ENCODE measurements around the gene PTCH1. TPM values are rescaled to one million over a fixed set of nuclear protein-coding genes. Genes with fewer than 3 reads are reported as not detected.

The PTCH1 gene
- total and polyA plus RNA-seq, 4 donors = 3.1 to 31.1 (median 12.1) TPM

GRCh38 chr9:95508968-95509850, 7.6 kb downstream of the PTCH1 start:
- H3K4me3 ChIP-seq = peak overlapping the region; percentile 83
- TF ChIP-seq CTCF (IDR thresholded peaks at IDR 0.05; ENCODE audit: control extremely low read depth, extremely low read depth) = no peak
- peaks cover 6 to 42% (median 13%) of the 10 kb centered on the region in 5 donors for H3K4me1 ChIP-seq (ENCODE audit: control insufficient read depth in 5 of 5, insufficient read depth in 5 of 5, low read length in 5 of 5)
- peak; percentile 99 for DNase-seq
- no peaks in the 10 kb centered on the region for H3K27me3 ChIP-seq (ENCODE audit: control insufficient read depth in 3 of 3, insufficient read depth in 3 of 3, low read length in 2 of 3)
- peak overlapping the region; percentile 82 to 95 for H3K27ac ChIP-seq (ENCODE audit: low read depth in 1 of 2, low read length in 1 of 2)
- H3K9ac ChIP-seq (ENCODE audit: insufficient read depth in 1 of 2, low read length in 2 of 2) = peak overlapping the region; percentile 71 to 99
- WGBS, 2 donors = 0 to 1% methylated on average over 47 to 48 of the region's 48 CpGs
- peaks cover 0 to 30% (median 2%) of the 10 kb centered on the region in 4 donors for H3K36me3 ChIP-seq (ENCODE audit: control insufficient read depth in 4 of 4, insufficient read depth in 4 of 4, low read length in 4 of 4)
- H3K9me3 ChIP-seq (ENCODE audit: control insufficient read depth in 4 of 4, insufficient read depth in 3 of 4, low read length in 3 of 4) = no peaks in the 10 kb centered on the region
- peak; percentile 23 for ATAC-seq (ENCODE audit: insufficient read depth, low FRiP score)

DNA sequence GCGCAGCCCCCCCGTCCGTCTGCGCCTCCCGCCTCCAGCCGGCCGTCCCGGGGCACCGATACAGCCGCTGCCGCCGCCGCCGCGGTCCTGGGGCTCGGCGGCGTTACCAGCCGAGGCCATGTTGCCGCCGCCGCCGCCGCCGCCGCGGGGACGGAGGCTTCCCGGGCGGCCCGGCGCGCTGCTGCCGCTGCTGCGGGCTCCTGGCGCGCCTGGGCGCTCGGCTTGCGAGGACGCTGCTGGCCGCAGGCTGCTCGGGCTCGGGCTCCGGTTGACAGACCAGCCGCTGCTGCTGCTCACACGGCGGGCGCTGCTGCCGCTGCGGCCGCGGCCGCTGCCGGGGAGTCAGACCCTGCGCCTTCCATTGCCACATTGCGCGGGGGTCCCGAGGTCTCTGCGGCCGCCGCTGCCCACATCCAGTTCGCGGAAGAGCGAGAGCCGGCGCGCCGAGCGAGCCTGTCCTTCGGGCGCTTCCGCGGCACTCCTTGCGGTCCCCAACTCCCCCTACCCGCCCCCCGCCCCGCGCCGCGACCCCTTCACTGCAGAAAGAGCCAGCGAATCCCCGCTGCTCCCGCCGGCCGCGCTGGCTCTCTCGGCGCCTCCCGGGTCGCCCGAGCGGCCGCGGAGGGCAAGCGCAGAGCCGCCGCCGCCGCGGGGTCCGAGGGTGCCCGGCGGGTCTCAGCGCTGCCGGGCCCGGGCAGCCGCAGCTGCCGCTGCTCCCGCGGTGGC, 8.4 kb downstream of the PTCH1 start:
- TF ChIP-seq CTCF (IDR thresholded peaks at IDR 0.05; ENCODE audit: control extremely low read depth, extremely low read depth) = no peak
- no peak for ATAC-seq (ENCODE audit: insufficient read depth, low FRiP score)
- Histone ChIP-seq H3K27ac (ENCODE audit: low read depth in 1 of 2, low read length in 1 of 2) (peak overlapping the region; percentile 83 to 95), H3K27me3 (ENCODE audit: control insufficient read depth in 3 of 3, insufficient read depth in 3 of 3, low read length in 2 of 3) (no peaks in the 10 kb centered on the region), H3K9ac (ENCODE audit: insufficient read depth in 1 of 2, low read length in 2 of 2) (peak overlapping the region; percentile 90 to 92), H3K36me3 (ENCODE audit: control insufficient read depth in 4 of 4, insufficient read depth in 4 of 4, low read length in 4 of 4) (peaks cover 0 to 32% (median 3%) of the 10 kb centered on the region in 4 donors), H3K4me1 (ENCODE audit: control insufficient read depth in 5 of 5, insufficient read depth in 5 of 5, low read length in 5 of 5) (peaks cover 6 to 40% (median 13%) of the 10 kb centered on the region in 5 donors), H3K9me3 (ENCODE audit: control insufficient read depth in 4 of 4, insufficient read depth in 3 of 4, low read length in 3 of 4) (no peaks in the 10 kb centered on the region), H3K4me3 (peak overlapping the region; percentile 83)
- peak in 1 of 3 donors; percentile 33 for DNase-seq
- 1% methylated on average over 66 to 111 of the region's 111 CpGs for WGBS, 2 donors

DNA sequence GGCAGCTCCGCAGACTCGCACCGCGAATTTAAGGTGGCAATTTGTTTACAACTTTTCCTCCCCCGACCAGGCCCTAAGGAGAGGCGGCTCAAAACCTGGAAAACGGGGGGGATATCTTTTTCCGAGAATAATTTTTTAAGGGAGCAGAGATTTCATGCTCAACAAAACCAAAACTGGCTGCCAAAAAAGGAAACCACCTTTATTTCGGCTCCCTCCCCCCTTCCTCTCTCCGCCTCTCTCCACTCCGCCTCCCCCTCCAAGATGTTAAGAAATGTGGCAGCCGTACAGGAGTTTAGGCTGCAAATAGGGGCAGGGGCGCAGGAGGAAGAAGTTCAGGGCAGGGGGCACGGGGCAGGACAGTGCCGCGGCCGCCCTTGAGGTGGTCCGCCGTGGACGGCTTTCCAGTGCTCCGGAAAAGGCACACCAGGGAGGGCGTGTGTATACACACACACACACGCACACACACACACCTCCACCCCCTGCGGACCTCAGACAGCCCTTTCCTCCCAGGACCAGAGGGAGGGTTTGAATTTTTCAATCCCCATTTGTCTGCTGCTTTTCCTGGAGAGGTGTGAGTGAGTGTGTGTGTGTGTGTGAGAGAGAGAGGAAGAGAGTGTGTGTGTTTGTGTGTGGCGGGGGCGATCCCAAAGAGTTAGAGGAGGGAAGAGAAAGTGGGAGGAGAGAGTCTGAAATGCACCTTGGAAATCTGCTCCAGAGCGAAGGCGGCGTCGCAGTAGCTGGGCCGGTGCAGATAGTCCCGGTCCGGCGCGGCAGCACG, 9.1 kb downstream of the PTCH1 start:
- no peak for TF ChIP-seq CTCF (IDR thresholded peaks at IDR 0.05; ENCODE audit: control extremely low read depth, extremely low read depth)
- H3K9ac ChIP-seq (ENCODE audit: insufficient read depth in 1 of 2, low read length in 2 of 2) = peak overlapping the region; percentile 90 to 92
- WGBS, 2 donors = 0 to 1% methylated on average over 34 to 36 of the region's 36 CpGs
- DNase-seq = peak; percentile 68 to 84 (median 77)
- H3K27me3 ChIP-seq (ENCODE audit: control insufficient read depth in 3 of 3, insufficient read depth in 3 of 3, low read length in 2 of 3) = no peaks in the 10 kb centered on the region
- peaks cover 6 to 41% (median 17%) of the 10 kb centered on the region in 5 donors for H3K4me1 ChIP-seq (ENCODE audit: control insufficient read depth in 5 of 5, insufficient read depth in 5 of 5, low read length in 5 of 5)
- H3K27ac ChIP-seq (ENCODE audit: low read depth in 1 of 2, low read length in 1 of 2) = peak overlapping the region; percentile 74 to 95
- peak; percentile 11 for ATAC-seq (ENCODE audit: insufficient read depth, low FRiP score)
- H3K4me3 ChIP-seq = peak overlapping the region; percentile 83
- H3K36me3 ChIP-seq (ENCODE audit: control insufficient read depth in 4 of 4, insufficient read depth in 4 of 4, low read length in 4 of 4) = peaks cover 0 to 39% (median 7%) of the 10 kb centered on the region in 4 donors
- H3K9me3 ChIP-seq (ENCODE audit: control insufficient read depth in 4 of 4, insufficient read depth in 3 of 4, low read length in 3 of 4) = no peaks in the 10 kb centered on the region
